ENCODE data around the gene SPINK4.

SPINK4 gene

GRCh38 chr9:33263131-33264002 is 23.4 kb downstream of the SPINK4 start:
- DNase-seq = peak; percentile 15

- DNase-seq = peak; percentile 24
These were observed 24.1 kb downstream of the SPINK4 start for GRCh38 chr9:33264003-33264472.

DNA sequence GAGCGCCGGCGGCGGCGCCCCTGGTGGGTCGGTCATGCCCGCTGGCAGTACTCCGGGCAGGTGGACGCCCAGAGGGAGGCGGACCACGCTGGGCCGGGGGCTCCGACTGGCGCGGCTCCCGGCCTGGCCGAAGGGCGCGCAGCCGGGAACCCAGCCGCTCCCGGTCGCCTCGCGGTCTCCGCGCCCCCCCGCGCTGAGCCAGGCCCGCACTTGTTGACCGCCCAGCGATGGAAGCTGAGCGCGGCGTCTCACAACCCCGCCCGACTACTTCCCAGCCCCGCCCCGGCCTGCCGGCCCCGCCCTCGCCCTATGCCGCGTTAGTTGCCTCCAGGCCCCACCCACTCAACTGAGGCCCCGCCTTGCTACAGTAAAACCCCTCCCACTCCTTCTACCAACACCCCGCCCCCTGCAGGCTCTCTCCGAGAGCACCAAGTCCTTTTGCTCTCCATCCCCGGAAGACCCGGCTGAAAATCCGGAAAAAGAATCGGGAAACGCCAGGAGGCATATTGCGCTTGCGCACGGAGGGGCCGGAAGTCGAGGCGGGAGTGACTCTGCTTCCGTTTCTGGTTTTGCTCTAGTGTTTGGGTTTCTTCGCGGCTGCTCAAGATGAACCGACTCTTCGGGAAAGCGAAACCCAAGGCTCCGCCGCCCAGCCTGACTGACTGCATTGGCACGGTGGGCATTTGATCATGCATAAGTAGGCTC is 24.7 kb downstream of the SPINK4 start, which contains the start of the genes BAG1 and CHMP5:
Gene BAG1, minus strand, starts transcription at position 236 of the 705 bp plus-strand sequence.
Gene CHMP5, plus strand, starts transcription at position 577 of the 705 bp plus-strand sequence. Its CDS starts 30 bp downstream, at position 607.
- peak; percentile 99 for DNase-seq

- no peak for DNase-seq
These were observed 25.4 kb downstream of the SPINK4 start for GRCh38 chr9:33265211-33265865.

GRCh38 chr9:33267151-33267767 is 27.3 kb downstream of the SPINK4 start:
- DNase-seq = no peak

DNA sequence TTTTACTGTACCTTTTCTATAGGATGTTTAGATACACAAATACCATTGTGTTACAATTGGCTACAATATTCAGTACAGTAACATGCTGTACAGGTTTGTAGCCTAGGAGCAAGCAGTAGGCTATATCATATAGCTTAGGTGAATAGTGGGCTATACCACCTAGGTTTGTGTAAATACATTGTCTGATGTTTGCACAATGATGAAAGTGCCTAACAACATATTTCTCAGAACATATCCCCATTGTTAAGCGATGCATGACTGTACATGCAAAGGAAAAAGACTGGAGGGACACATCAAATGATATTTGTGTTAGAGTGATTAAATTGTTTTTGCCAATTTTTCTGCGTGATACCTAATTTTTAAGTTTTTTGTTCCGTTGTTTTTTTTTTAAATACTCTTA is 30.2 kb downstream of the SPINK4 start:
- no peak for DNase-seq

DNA sequence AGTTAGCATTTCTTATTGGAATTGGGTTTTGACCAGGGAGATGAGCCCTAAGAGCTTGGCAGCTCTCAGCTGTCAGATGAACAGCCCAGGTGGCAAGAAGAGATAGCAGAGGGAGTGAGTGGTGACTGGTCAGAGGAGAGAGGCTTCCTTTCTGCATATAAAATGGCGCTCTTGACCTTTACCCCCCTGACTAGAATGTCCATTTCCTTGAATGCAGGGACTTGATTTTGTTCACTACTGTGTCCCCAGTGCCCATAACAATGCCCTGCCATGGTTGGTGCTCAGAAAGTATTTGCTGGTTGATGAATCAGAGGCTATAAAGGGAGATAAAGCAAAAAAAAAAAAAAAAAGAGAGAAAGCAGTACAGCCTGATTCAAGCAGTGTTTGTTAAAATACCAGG is 32.1 kb downstream of the SPINK4 start:
- DNase-seq = no peak

GRCh38 chr9:33273266-33273971 is 33.5 kb downstream of the SPINK4 start:
- no peak for DNase-seq

GRCh38 chr9:33273972-33274328 is 34.0 kb downstream of the SPINK4 start:
- no peak for DNase-seq

GRCh38 chr9:33277484-33277883 is 37.5 kb downstream of the SPINK4 start:
- DNase-seq = no peak

- DNase-seq = no peak
These were observed 45.5 kb downstream of the SPINK4 start for GRCh38 chr9:33285502-33285901.

- DNase-seq = peak; percentile 77
These were observed 47.1 kb downstream of the SPINK4 start for GRCh38 chr9:33287087-33287490.

- DNase-seq = no peak
These were observed 48.3 kb downstream of the SPINK4 start for GRCh38 chr9:33288235-33288634.

DNA sequence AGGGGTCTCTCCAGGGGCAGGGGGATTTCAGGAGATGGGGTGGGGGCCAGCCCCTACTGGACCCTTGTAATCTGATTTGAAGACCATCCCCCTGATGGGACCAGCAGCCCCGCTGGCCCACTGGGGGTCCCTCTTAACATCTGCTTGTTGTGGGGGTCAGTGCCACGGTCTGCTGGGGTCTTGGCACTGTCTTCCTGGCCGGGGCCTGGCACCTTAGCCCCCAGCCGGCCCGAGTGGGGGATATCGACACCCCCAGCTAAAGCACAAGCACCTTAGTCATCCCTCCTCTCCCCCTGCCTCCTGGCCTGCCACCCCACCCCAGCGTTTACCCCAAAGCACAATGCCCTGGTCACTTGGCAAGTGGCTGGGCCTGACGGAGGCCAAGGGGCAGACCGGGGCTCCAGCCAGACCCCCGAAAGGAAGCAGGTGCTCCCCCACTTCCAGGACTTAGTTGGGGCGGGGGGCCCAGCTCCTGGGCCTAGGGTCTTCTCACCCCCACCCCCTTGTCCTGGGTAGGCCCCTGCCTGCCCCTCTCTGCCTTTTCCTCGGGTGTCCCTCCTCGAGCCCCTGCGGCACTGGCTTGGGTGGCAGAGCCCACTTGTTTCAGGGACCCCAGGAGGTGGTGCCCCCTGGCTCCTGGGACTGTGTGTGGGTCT is 49.0 kb downstream of the SPINK4 start:
- DNase-seq = no peak

DNA sequence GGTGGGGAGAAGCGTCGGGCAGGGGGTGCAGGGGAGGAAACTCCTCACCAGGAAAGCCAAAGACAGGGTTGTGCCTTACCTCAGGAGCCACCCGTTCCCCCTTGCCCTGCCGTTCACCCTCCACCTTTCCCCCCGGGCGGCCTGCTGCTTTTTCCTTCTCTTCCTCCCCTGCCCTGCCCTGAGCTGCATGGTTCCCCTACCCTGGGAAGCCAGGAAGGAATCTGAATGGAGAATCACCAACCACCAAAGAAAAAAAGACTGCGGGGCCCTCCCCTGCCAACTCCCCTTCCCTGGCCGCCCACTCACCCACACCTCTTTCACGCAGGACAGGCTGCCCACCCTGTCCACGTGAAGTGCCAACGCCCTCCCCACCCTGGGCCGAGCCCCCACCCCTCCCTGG is 49.5 kb downstream of the SPINK4 start:
- peak; percentile 5 for DNase-seq

- no peak for DNase-seq
These were observed 49.9 kb downstream of the SPINK4 start for GRCh38 chr9:33289936-33290246.

GRCh38 chr9:33290247-33291030 is 50.5 kb downstream of the SPINK4 start, which contains the start of gene NFX1:
TSS of gene NFX1 (plus strand) at chr9:33290516. CDS start at chr9:33290573, 57 bp downstream.
- DNase-seq = peak; percentile 98

DNA sequence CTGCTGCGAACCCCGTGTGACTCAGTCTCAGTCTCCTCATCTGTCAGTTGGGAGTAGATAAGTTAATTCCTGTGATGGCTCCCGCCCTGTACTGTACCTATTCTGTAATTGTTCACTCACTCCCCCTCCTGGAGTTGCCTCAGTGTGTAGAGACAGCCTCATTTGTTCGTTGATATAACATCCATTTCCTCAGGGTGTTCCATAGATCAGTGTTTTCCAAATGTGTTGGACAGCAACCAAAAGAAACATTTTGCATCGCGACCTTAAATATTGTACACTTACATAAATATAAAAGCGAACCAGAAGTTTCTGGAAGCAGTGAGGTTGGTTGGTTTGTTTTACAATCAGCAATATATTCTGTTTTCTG is 51.0 kb downstream of the SPINK4 start:
- no peak for DNase-seq

DNA sequence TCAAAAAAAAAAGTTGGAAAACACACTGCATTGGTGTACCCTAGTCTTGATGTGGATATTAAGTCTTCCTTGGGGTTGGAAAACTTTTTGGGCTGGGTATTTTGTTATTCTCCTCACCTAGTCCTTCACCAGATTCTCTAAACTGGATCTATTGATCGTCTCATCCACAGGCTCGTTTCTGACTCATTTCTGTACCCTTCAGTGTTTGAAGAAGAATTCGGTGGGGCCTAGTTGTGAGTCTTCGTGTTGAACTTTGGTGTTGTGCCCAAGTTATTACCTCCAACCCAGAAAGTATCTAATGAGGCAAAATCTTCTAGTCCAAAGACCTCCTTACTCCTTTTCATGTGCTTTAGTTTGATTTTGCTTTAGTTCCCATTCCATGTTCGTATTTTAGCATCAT is 51.9 kb downstream of the SPINK4 start:
- DNase-seq = no peak

- no peak for DNase-seq
These were observed 53.8 kb downstream of the SPINK4 start for GRCh38 chr9:33293782-33294181.

Data from CD4-positive, alpha-beta T cell treated with Interleukin-4 for 4 hours (primary cell).